ENCODE data around the gene OXT. TPM values are rescaled to one million over a fixed set of nuclear protein-coding genes. Genes with fewer than 3 reads are reported as not detected.
A peak's percentile ranks its signal among the peaks of the same experiment; 100 is the strongest.

Gene OXT
- total and polyA plus RNA-seq, 2 of the 13 experiments (the other 11 are each of a cell fraction or from before 2014, with no cell fraction given) = not detected

DNA sequence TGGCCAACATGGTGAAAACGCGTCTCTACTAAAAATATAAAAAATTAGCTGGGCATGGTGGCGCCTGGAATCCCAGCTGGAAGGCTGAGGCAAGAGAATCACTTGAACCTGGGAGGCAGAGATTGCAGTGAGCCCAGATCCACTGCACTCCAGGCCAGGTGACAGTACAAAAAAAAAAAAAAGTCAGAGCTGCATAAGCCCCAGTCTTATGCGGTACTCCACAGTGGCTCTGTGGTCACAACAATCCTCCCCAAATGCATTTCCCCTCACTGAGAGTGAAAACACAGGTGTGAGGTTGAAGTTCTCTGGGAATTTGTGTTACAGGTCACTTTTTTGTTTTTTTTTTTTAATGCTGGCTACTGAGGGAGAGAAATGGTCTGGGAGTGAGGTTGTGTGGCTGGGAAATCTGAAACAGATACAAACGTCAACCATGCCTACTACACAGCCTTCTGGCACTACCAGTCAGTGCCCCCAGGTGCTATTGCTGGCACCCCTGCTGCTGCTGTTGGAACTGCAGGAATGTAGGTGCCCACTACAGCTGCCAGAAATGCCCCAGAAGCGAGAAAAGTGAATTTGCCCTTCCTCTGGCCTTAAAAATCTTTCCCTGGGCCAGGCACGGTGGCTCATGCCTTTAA lies 19.9 kb upstream of the OXT start (continued):
- 0 out of 2 replicates have a peak, but pooled peaks have one; percentile 49 for TF ChIP-seq NPAS2 (CRISPR knock-in tag; IDR thresholded peaks at IDR 0.05; ENCODE audit: borderline replicate concordance)
- TF ChIP-seq GABPB1 (CRISPR knock-in tag; IDR thresholded peaks at IDR 0.05) = no peak
- no peak for TF ChIP-seq POLR2AphosphoS5 (IDR thresholded peaks at IDR 0.05; ENCODE audit: low read depth, low read length)
- TF ChIP-seq, protein P1, sequence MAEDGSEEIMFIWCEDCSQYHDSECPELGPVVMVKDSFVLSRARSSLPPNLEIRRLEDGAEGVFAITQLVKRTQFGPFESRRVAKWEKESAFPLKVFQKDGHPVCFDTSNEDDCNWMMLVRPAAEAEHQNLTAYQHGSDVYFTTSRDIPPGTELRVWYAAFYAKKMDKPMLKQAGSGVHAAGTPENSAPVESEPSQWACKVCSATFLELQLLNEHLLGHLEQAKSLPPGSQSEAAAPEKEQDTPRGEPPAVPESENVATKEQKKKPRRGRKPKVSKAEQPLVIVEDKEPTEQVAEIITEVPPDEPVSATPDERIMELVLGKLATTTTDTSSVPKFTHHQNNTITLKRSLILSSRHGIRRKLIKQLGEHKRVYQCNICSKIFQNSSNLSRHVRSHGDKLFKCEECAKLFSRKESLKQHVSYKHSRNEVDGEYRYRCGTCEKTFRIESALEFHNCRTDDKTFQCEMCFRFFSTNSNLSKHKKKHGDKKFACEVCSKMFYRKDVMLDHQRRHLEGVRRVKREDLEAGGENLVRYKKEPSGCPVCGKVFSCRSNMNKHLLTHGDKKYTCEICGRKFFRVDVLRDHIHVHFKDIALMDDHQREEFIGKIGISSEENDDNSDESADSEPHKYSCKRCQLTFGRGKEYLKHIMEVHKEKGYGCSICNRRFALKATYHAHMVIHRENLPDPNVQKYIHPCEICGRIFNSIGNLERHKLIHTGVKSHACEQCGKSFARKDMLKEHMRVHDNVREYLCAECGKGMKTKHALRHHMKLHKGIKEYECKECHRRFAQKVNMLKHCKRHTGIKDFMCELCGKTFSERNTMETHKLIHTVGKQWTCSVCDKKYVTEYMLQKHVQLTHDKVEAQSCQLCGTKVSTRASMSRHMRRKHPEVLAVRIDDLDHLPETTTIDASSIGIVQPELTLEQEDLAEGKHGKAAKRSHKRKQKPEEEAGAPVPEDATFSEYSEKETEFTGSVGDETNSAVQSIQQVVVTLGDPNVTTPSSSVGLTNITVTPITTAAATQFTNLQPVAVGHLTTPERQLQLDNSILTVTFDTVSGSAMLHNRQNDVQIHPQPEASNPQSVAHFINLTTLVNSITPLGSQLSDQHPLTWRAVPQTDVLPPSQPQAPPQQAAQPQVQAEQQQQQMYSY (CRISPR knock-in tag; IDR thresholded peaks at IDR 0.05) = peak; percentile 76
- TF ChIP-seq HNRNPLL (IDR thresholded peaks at IDR 0.05; ENCODE audit: low read depth, low read length, poor library complexity, severe bottlenecking) = no peak
- TF ChIP-seq NR2C2 (CRISPR knock-in tag; IDR thresholded peaks at IDR 0.05; ENCODE audit: borderline replicate concordance) = 0 out of 2 replicates have a peak, but pooled peaks have one; percentile 10

- in situ Hi-C loops (cut with HindIII; ENCODE audit: extremely low pct_ligation_motif_present, low pct_unique_long_range_greater_than_20kb) (loop anchor here (10.0 kb wide), 1 partner anchor 55 kb away; no protein-coding TSS in a partner anchor), intact Hi-C loops (cut with micrococcal nuclease; ENCODE audit: unreplicated experiment) (no loop called here)
- no peaks in the 10 kb centered on the region for H3K79me2 ChIP-seq (ENCODE audit: insufficient read depth, low read length)
- ChIA-PET POLR2A (no interaction called here), CTCF (ENCODE audit: low intra/inter-chr PET ratio, low total read pairs) (no interaction called here)
- peak; percentile 33 for ATAC-seq
- no peak overlapping the region for H3K27ac ChIP-seq (ENCODE audit: extremely low read length, insufficient read depth, low read length)
- no peak for DNase-seq (ENCODE audit: low spot score)
- H3K4me1 ChIP-seq (ENCODE audit: insufficient read depth, low read length) = peaks cover 8% of the 10 kb centered on the region
- WGBS (ENCODE audit: low lambda C conversion rate) = 38% methylated on average over 3 of the region's 3 CpGs
- no peaks in the 10 kb centered on the region for H3K9me3 ChIP-seq (ENCODE audit: low read length)
- no peaks in the 10 kb centered on the region for H4K20me1 ChIP-seq (ENCODE audit: insufficient read depth, low read length)
- H2AFZ ChIP-seq (ENCODE audit: low read length) = no peak overlapping the region
- no peak for FAIRE-seq
- no peak overlapping the region for H3K9ac ChIP-seq (ENCODE audit: insufficient read depth, low read depth, low read length)
- peaks cover 0 to 3% of the 10 kb centered on the region in 2 experiments; a peak in 1 of 5 replicates for H3K27me3 ChIP-seq (ENCODE audit: control insufficient read depth in 1 of 2, insufficient read depth in 2 of 2, low read length in 2 of 2)
- H3K36me3 ChIP-seq (replicated peaks in 1 of 2; ENCODE audit: control insufficient read depth in 1 of 2, insufficient read depth in 2 of 2, low read length in 2 of 2) = no peaks in the 10 kb centered on the region
- H3K4me3 ChIP-seq (replicated peaks in 1 of 3; ENCODE audit: insufficient read depth in 1 of 3, low read depth in 2 of 3, low read length in 3 of 3) = no peak overlapping the region
- no peak overlapping the region for H3K4me2 ChIP-seq (ENCODE audit: low read depth, low read length)
- no TSS peak for BruUV-seq (replicated peaks)
- no peak for TF ChIP-seq ZMYM4 (CRISPR knock-in tag; IDR thresholded peaks at IDR 0.05)
- TF ChIP-seq ZNF609 (CRISPR knock-in tag; IDR thresholded peaks at IDR 0.05; ENCODE audit: borderline replicate concordance) = 0 out of 2 replicates have a peak, but pooled peaks have one; percentile 16
- TF ChIP-seq, protein P2, sequence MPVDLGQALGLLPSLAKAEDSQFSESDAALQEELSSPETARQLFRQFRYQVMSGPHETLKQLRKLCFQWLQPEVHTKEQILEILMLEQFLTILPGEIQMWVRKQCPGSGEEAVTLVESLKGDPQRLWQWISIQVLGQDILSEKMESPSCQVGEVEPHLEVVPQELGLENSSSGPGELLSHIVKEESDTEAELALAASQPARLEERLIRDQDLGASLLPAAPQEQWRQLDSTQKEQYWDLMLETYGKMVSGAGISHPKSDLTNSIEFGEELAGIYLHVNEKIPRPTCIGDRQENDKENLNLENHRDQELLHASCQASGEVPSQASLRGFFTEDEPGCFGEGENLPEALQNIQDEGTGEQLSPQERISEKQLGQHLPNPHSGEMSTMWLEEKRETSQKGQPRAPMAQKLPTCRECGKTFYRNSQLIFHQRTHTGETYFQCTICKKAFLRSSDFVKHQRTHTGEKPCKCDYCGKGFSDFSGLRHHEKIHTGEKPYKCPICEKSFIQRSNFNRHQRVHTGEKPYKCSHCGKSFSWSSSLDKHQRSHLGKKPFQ (CRISPR knock-in tag; IDR thresholded peaks at IDR 0.05; ENCODE audit: insufficient replicate concordance) = no peak
- TF ChIP-seq ZNF138 (CRISPR knock-in tag; IDR thresholded peaks at IDR 0.05; ENCODE audit: low read depth) = 0 out of 2 replicates have a peak, but pooled peaks have one; percentile 78
- TF ChIP-seq ZNF768 (CRISPR knock-in tag; IDR thresholded peaks at IDR 0.05) = 0 out of 2 replicates have a peak, but pooled peaks have one; percentile 22
These were observed 11.9 kb upstream of the OXT start for GRCh38 chr20:3059489-3059888.
